ENCODE measurements around the gene SH3RF3.

The SH3RF3 gene

GRCh38 chr2:109275120-109276012, 146.4 kb downstream of the SH3RF3 start:
- DNase-seq (ENCODE audit: insufficient read length, low spot score), result no peak
- FAIRE-seq, result no peak
- no peak for TF ChIP-seq POLR2AphosphoS5 (IDR thresholded peaks at IDR 0.05; ENCODE audit: low read depth, low read length)
- no peak for TF ChIP-seq TAF1 (IDR thresholded peaks at IDR 0.05; ENCODE audit: low read depth, low read length)
- no peak for TF ChIP-seq POU2F2 (IDR thresholded peaks at IDR 0.05; ENCODE audit: low read depth, low read length)
- TF ChIP-seq PAX5 (IDR thresholded peaks at IDR 0.05; ENCODE audit: insufficient read depth, low read length, severe bottlenecking), result no peak
- TF ChIP-seq POLR2A (IDR thresholded peaks at IDR 0.05; ENCODE audit: low read depth, low read length), result no peak
- no peak for TF ChIP-seq SPI1 (IDR thresholded peaks at IDR 0.05; ENCODE audit: low read depth, low read length)

GRCh38 chr2:109277406-109277805, 148.4 kb downstream of the SH3RF3 start:
- DNase-seq (ENCODE audit: insufficient read length, low spot score) (no peak), FAIRE-seq (no peak)
- TF ChIP-seq POU2F2 (IDR thresholded peaks at IDR 0.05; ENCODE audit: low read depth, low read length), result no peak
- TF ChIP-seq TAF1 (IDR thresholded peaks at IDR 0.05; ENCODE audit: low read depth, low read length), result no peak
- no peak for TF ChIP-seq PAX5 (IDR thresholded peaks at IDR 0.05; ENCODE audit: insufficient read depth, low read length, severe bottlenecking)
- TF ChIP-seq POLR2AphosphoS5 (IDR thresholded peaks at IDR 0.05; ENCODE audit: low read depth, low read length), result no peak
- TF ChIP-seq POLR2A (IDR thresholded peaks at IDR 0.05; ENCODE audit: low read depth, low read length), result no peak
- no peak for TF ChIP-seq SPI1 (IDR thresholded peaks at IDR 0.05; ENCODE audit: low read depth, low read length)

GRCh38 chr2:109279243-109279860, 150.3 kb downstream of the SH3RF3 start:
- DNase-seq (ENCODE audit: insufficient read length, low spot score), result no peak
- TF ChIP-seq SPI1 (IDR thresholded peaks at IDR 0.05; ENCODE audit: low read depth, low read length) (no peak), POU2F2 (IDR thresholded peaks at IDR 0.05; ENCODE audit: low read depth, low read length) (no peak), POLR2A (IDR thresholded peaks at IDR 0.05; ENCODE audit: low read depth, low read length) (no peak), TAF1 (IDR thresholded peaks at IDR 0.05; ENCODE audit: low read depth, low read length) (no peak), PAX5 (IDR thresholded peaks at IDR 0.05; ENCODE audit: insufficient read depth, low read length, severe bottlenecking) (no peak), POLR2AphosphoS5 (IDR thresholded peaks at IDR 0.05; ENCODE audit: low read depth, low read length) (no peak)
- FAIRE-seq, result no peak

- FAIRE-seq (no peak), DNase-seq (ENCODE audit: insufficient read length, low spot score) (no peak)
- no peak for TF ChIP-seq TAF1 (IDR thresholded peaks at IDR 0.05; ENCODE audit: low read depth, low read length)
These were observed 151.8 kb downstream of the SH3RF3 start for GRCh38 chr2:109280804-109281203.

GRCh38 chr2:109282360-109282759, 153.4 kb downstream of the SH3RF3 start:
- DNase-seq (ENCODE audit: insufficient read length, low spot score) (no peak), FAIRE-seq (no peak)
- no peak for TF ChIP-seq POLR2A (IDR thresholded peaks at IDR 0.05; ENCODE audit: low read depth, low read length)
- no peak for TF ChIP-seq POU2F2 (IDR thresholded peaks at IDR 0.05; ENCODE audit: low read depth, low read length)
- no peak for TF ChIP-seq TAF1 (IDR thresholded peaks at IDR 0.05; ENCODE audit: low read depth, low read length)
- no peak for TF ChIP-seq POLR2AphosphoS5 (IDR thresholded peaks at IDR 0.05; ENCODE audit: low read depth, low read length)
- TF ChIP-seq SPI1 (IDR thresholded peaks at IDR 0.05; ENCODE audit: low read depth, low read length), result no peak
- no peak for TF ChIP-seq PAX5 (IDR thresholded peaks at IDR 0.05; ENCODE audit: insufficient read depth, low read length, severe bottlenecking)

GRCh38 chr2:109282865-109283264, 153.9 kb downstream of the SH3RF3 start:
- no peak for TF ChIP-seq SPI1 (IDR thresholded peaks at IDR 0.05; ENCODE audit: low read depth, low read length)
- TF ChIP-seq TAF1 (IDR thresholded peaks at IDR 0.05; ENCODE audit: low read depth, low read length), result no peak
- no peak for TF ChIP-seq POLR2AphosphoS5 (IDR thresholded peaks at IDR 0.05; ENCODE audit: low read depth, low read length)
- no peak for TF ChIP-seq PAX5 (IDR thresholded peaks at IDR 0.05; ENCODE audit: insufficient read depth, low read length, severe bottlenecking)
- TF ChIP-seq POLR2A (IDR thresholded peaks at IDR 0.05; ENCODE audit: low read depth, low read length), result no peak
- no peak for TF ChIP-seq POU2F2 (IDR thresholded peaks at IDR 0.05; ENCODE audit: low read depth, low read length)
- no peak for DNase-seq (ENCODE audit: insufficient read length, low spot score)
- FAIRE-seq, result no peak

GRCh38 chr2:109284826-109285225, 155.8 kb downstream of the SH3RF3 start:
- DNase-seq (ENCODE audit: insufficient read length, low spot score) (no peak), FAIRE-seq (no peak)
- no peak for TF ChIP-seq SPI1 (IDR thresholded peaks at IDR 0.05; ENCODE audit: low read depth, low read length)
- no peak for TF ChIP-seq TAF1 (IDR thresholded peaks at IDR 0.05; ENCODE audit: low read depth, low read length)
- no peak for TF ChIP-seq POLR2AphosphoS5 (IDR thresholded peaks at IDR 0.05; ENCODE audit: low read depth, low read length)
- no peak for TF ChIP-seq PAX5 (IDR thresholded peaks at IDR 0.05; ENCODE audit: insufficient read depth, low read length, severe bottlenecking)
- TF ChIP-seq POU2F2 (IDR thresholded peaks at IDR 0.05; ENCODE audit: low read depth, low read length), result no peak
- TF ChIP-seq POLR2A (IDR thresholded peaks at IDR 0.05; ENCODE audit: low read depth, low read length), result no peak

- TF ChIP-seq POU2F2 (IDR thresholded peaks at IDR 0.05; ENCODE audit: low read depth, low read length) (no peak), TAF1 (IDR thresholded peaks at IDR 0.05; ENCODE audit: low read depth, low read length) (no peak), PAX5 (IDR thresholded peaks at IDR 0.05; ENCODE audit: insufficient read depth, low read length, severe bottlenecking) (no peak)
- FAIRE-seq, result no peak
- DNase-seq (ENCODE audit: insufficient read length, low spot score), result no peak
These were observed 156.2 kb downstream of the SH3RF3 start for GRCh38 chr2:109285244-109285651.

GRCh38 chr2:109287413-109287812, 158.4 kb downstream of the SH3RF3 start:
- DNase-seq (ENCODE audit: insufficient read length, low spot score) (no peak), FAIRE-seq (no peak)
- TF ChIP-seq PAX5 (IDR thresholded peaks at IDR 0.05; ENCODE audit: insufficient read depth, low read length, severe bottlenecking) (no peak), POU2F2 (IDR thresholded peaks at IDR 0.05; ENCODE audit: low read depth, low read length) (no peak), SPI1 (IDR thresholded peaks at IDR 0.05; ENCODE audit: low read depth, low read length) (no peak), POLR2A (IDR thresholded peaks at IDR 0.05; ENCODE audit: low read depth, low read length) (no peak), TAF1 (IDR thresholded peaks at IDR 0.05; ENCODE audit: low read depth, low read length) (no peak), POLR2AphosphoS5 (IDR thresholded peaks at IDR 0.05; ENCODE audit: low read depth, low read length) (no peak)
